Vagina (tissue), 2 donors: ENCODE data around the gene CALML5.

Experiments used
- CTCF ChIP-seq, 3 experiments: fragments of 450-650 bp in 2 of 3; fragments of 200-600 bp in 1 of 3; sonication (generic) in 1 of 3; IDR thresholded peaks; one replicate each; pipeline ENCODE4 v1.5.1; 2017 to 2019; ENCODE audit warnings: antibody characterized with exemption in 3 of 3, mild to moderate bottlenecking in 2 of 3, moderate library complexity in 2 of 3
- POLR2A ChIP-seq, 2 donors: fragments of 450-650 bp; IDR thresholded peaks; one replicate each; pipeline ENCODE4 v1.6.1; 2017; ENCODE audit warnings: antibody characterized with exemption in 2 of 2, mild to moderate bottlenecking in 2 of 2, moderate library complexity in 2 of 2

- TF ChIP-seq CTCF (IDR thresholded peaks at IDR 0.05) (no peak), POLR2A (IDR thresholded peaks at IDR 0.05) (no peak)
Observed at GRCh38 chr10:5460468-5461202, 38.7 kb downstream of the CALML5 start.
